Temporal lobe (tissue), 2 donors: ENCODE data around the gene PAK3. TPM values are rescaled to one million over a fixed set of nuclear protein-coding genes. Genes with fewer than 3 reads are reported as not detected.

Source experiments
- small RNA-seq: library from RNA; depleted of rRNA; stranded (forward); fragments of <200 nt; gene quantifications from one replicate; pipeline ENCODE3, GENCODE V24; 2014; ENCODE audit warnings: low replicate concordance
- total RNA-seq: library from RNA; depleted of rRNA; stranded (reverse); fragments of >200 nt; gene quantifications from one replicate; pipeline ENCODE4 v1.2.3, GENCODE V29; 2014

Gene PAK3
- total RNA-seq, 1 donor from 2014 or later, result 85.8 TPM

Small RNA genes lying within 50 kb of the gene (small RNA-seq; reads per million reads assigned to genes)
- gene FCF1P4, result not detected

Other genes with a start within 250 kb of the PAK3 start
- under 0.01 TPM for gene CAPN6, start 174.3 kb downstream of the PAK3 start, total RNA-seq